WTC11 (cell line): ENCODE measurements around the gene SERINC4. TPM values are rescaled to one million over a fixed set of nuclear protein-coding genes. Genes with fewer than 3 reads are reported as not detected.

ENCODE experiments used
- ATAC-seq: fragments of 200-7000 bp; cut with Tn5 transposase; 2 replicates; pipeline ENCODE4 v1.10.0; 2021; ENCODE audit warnings: mild to moderate bottlenecking, moderate library complexity
- CTCF ChIA-PET: fragments of 300-600 bp; sonication (Branson Sonifier 250); formaldehyde crosslinking; loops from one replicate; lab custom pipeline; 2021; ENCODE audit warnings: antibody characterized with exemption; lab: Charles Lee
- POLR2A ChIA-PET: fragments of 350-600 bp; sonication (Branson Sonifier 250); formaldehyde crosslinking; loops from one replicate; lab custom pipeline; 2021; ENCODE audit warnings: antibody characterized with exemption; lab: Charles Lee
- DNase-seq: peaks from one replicate; pipeline ENCODE4 v3.0.0; 2021; ENCODE audit warnings: low spot score
- H3K27ac Mint-ChIP-seq: 2 replicates; pipeline ENCODE4 v1.8.0; 2021; ENCODE audit warnings: mixed read lengths
- H3K27me3 Mint-ChIP-seq: 2 replicates; pipeline ENCODE4 v1.8.0; 2021; ENCODE audit warnings: low read depth, mild to moderate bottlenecking, moderate library complexity, mixed read lengths
- H3K36me3 Mint-ChIP-seq: 2 replicates; pipeline ENCODE4 v1.8.0; 2021; ENCODE audit warnings: mixed read lengths
- H3K4me1 Mint-ChIP-seq: 2 replicates; pipeline ENCODE4 v1.8.0; 2022; ENCODE audit warnings: mixed read lengths
- H3K4me3 Mint-ChIP-seq: 2 replicates; pipeline ENCODE4 v1.8.0; 2021; ENCODE audit warnings: mild to moderate bottlenecking, moderate library complexity, mixed read lengths
- H3K9me3 Mint-ChIP-seq: 2 replicates; pipeline ENCODE4 v1.8.0; 2021; ENCODE audit warnings: mixed read lengths
- E2F4 ChIP-seq: sonication (generic); formaldehyde crosslinking; IDR thresholded peaks from 2 replicates; pipeline ENCODE4 v1.8.1; 2022; ENCODE audit warnings: low read depth, mild to moderate bottlenecking, moderate library complexity, missing genetic modification reagents, borderline replicate concordance
- FOXP4 ChIP-seq: sonication (generic); formaldehyde crosslinking; IDR thresholded peaks from 2 replicates; pipeline ENCODE4 v1.8.0; 2022; ENCODE audit warnings: mild to moderate bottlenecking, missing genetic modification reagents
- NFATC4 ChIP-seq: fragments of 250-450 bp; sonication (Bioruptor Pico); IDR thresholded peaks from 2 replicates; pipeline ENCODE4 v1.9.0; 2021; ENCODE audit warnings: mild to moderate bottlenecking
- PREB ChIP-seq: sonication (generic); formaldehyde crosslinking; IDR thresholded peaks from 2 replicates; pipeline ENCODE4 v1.8.1; 2022; ENCODE audit warnings: mild to moderate bottlenecking, missing genetic modification reagents, moderate library complexity, borderline replicate concordance
- TEAD1 ChIP-seq: sonication (generic); formaldehyde crosslinking; IDR thresholded peaks from 2 replicates; pipeline ENCODE4 v1.8.0; 2022; ENCODE audit warnings: mild to moderate bottlenecking, missing genetic modification reagents
- ZBTB43 ChIP-seq: sonication (generic); formaldehyde crosslinking; IDR thresholded peaks from 2 replicates; pipeline ENCODE4 v1.8.1; 2023; ENCODE audit warnings: mild to moderate bottlenecking, missing genetic modification reagents
- ZNF121 ChIP-seq: sonication (generic); formaldehyde crosslinking; IDR thresholded peaks from 2 replicates; pipeline ENCODE4 v1.8.0; 2023; ENCODE audit warnings: missing genetic modification reagents
- ZNF138 ChIP-seq: sonication (generic); formaldehyde crosslinking; conservative IDR thresholded peaks from 2 replicates; pipeline ENCODE4 v1.8.1; 2022; ENCODE audit warnings: mild to moderate bottlenecking, moderate library complexity, missing genetic modification reagents
- ZNF396 ChIP-seq: fragments of 250-450 bp; sonication (Bioruptor Pico); IDR thresholded peaks from 2 replicates; pipeline ENCODE4 v1.8.0; 2021; ENCODE audit warnings: mild to moderate bottlenecking, moderate library complexity, borderline replicate concordance
- ZNF423 ChIP-seq: fragments of 250-450 bp; sonication (Bioruptor Pico); IDR thresholded peaks from 2 replicates; pipeline ENCODE4 v2.1.2; 2022; ENCODE audit warnings: mild to moderate bottlenecking, moderate library complexity
- ZNF512 ChIP-seq: sonication (generic); formaldehyde crosslinking; IDR thresholded peaks from 2 replicates; pipeline ENCODE4 v1.8.1; 2022; ENCODE audit warnings: missing genetic modification reagents, borderline replicate concordance
- total RNA-seq: library from RNA; stranded (reverse); gene quantifications from 3 replicates; pipeline ENCODE4 v1.2.3, GENCODE V29; 2021
- TF ChIP-seq, protein P1 (sequence below): sonication (generic); formaldehyde crosslinking; IDR thresholded peaks from 2 replicates; pipeline ENCODE4 v1.8.0; 2022; ENCODE audit warnings: mild to moderate bottlenecking, missing genetic modification reagents
- TF ChIP-seq, protein P2 (sequence below): sonication (generic); formaldehyde crosslinking; IDR thresholded peaks from 2 replicates; pipeline ENCODE4 v1.8.1; 2022; ENCODE audit warnings: mild to moderate bottlenecking, moderate library complexity, missing genetic modification reagents

The SERINC4 gene
- total RNA-seq, 1 experiment from 2014 or later: not detected

- TF ChIP-seq ZNF396 (CRISPR knock-in tag): no peak
- TF ChIP-seq ZBTB43: no peak
- no peak for TF ChIP-seq PREB (CRISPR knock-in tag)
These were observed 23.8 kb downstream of the SERINC4 start (continued) for GRCh38 chr15:43776101-43776717.

DNA sequence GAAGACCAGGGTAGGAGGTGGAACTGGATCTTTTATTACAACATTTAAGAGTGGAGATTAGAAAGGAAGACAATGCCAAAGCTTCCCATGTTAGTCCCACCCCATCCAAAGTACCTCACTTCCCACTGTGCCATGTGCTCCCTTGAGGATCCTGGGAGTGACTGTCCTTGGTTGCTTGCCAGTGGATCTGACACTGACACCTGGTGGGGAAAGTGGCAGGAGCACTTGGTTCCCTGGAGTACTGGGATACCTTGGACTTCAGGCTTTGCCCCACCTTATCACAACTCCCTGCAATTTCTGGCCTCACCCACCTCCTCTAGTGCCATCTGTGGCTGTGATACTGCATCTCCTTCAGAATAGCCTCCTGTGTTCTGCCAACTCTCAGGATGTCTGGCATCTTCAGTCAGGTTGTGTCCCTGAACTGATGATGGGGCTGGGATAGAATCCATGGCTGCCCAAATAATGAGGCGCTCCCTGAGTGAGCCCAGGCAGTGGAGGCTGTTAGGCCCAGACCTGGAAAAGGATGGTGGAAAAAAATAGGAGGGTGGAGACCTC, 24.5 kb downstream of the SERINC4 start:
- no peak overlapping the region for H3K27ac Mint-ChIP-seq
- peaks cover 30% of the 10 kb centered on the region for H3K36me3 Mint-ChIP-seq
- DNase-seq: peak; percentile 48
- H3K4me3 Mint-ChIP-seq: peak overlapping the region; percentile 84
- TF ChIP-seq ZNF512 (CRISPR knock-in tag) (no peak), ZNF423 (CRISPR knock-in tag) (no peak), PREB (CRISPR knock-in tag) (no peak), ZNF138 (CRISPR knock-in tag) (no peak), ZNF121 (no peak), TEAD1 (0 out of 2 replicates have a peak, but pooled peaks have one; percentile 0), NFATC4 (CRISPR knock-in tag) (no peak), E2F4 (CRISPR knock-in tag) (no peak), FOXP4 (CRISPR knock-in tag) (no peak)
- TF ChIP-seq, protein P1, sequence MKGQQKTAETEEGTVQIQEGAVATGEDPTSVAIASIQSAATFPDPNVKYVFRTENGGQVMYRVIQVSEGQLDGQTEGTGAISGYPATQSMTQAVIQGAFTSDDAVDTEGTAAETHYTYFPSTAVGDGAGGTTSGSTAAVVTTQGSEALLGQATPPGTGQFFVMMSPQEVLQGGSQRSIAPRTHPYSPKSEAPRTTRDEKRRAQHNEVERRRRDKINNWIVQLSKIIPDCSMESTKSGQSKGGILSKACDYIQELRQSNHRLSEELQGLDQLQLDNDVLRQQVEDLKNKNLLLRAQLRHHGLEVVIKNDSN (CRISPR knock-in tag): 0 out of 2 replicates have a peak, but pooled peaks have one; percentile 32
- TF ChIP-seq, protein P2, sequence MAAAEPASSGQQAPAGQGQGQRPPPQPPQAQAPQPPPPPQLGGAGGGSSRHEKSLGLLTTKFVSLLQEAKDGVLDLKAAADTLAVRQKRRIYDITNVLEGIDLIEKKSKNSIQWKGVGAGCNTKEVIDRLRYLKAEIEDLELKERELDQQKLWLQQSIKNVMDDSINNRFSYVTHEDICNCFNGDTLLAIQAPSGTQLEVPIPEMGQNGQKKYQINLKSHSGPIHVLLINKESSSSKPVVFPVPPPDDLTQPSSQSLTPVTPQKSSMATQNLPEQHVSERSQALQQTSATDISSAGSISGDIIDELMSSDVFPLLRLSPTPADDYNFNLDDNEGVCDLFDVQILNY: no peak
- ChIA-PET CTCF (interaction anchor here (1.4 to 3.9 kb wide), 7 partner anchors 11 to 264 kb away, joined by 4 to 75 read pairs (median 9); partner anchors contain the start of genes HYPK, SERF2, SERINC4 and WDR76), POLR2A (interaction anchor here (0.5 to 1.9 kb wide), 6 partner anchors 19 to 265 kb away, joined by 3 to 8 read pairs (median 4); partner anchors contain the start of gene MFAP1)
- peak; percentile 28 for ATAC-seq
- no peaks in the 10 kb centered on the region; the same call in 1 of the 2 replicates for H3K27me3 Mint-ChIP-seq
- peaks cover 13% of the 10 kb centered on the region for H3K4me1 Mint-ChIP-seq
- peaks cover 5% of the 10 kb centered on the region; the same call in 1 of the 2 replicates for H3K9me3 Mint-ChIP-seq
